HG03442 (cell line): ENCODE results near the gene TFR2.

Experiments used
- ATAC-seq: cut with Tn5 transposase; IDR thresholded peaks from one replicate; pipeline ENCODE4 v1.9.1; 2021; ENCODE audit warnings: mild to moderate bottlenecking, moderate library complexity; ENCODE audit not compliant: unreplicated experiment

TFR2 gene

GRCh38 chr7:100573691-100574361, 67.5 kb downstream of the TFR2 start, which contains the start of gene SAP25:
TSS of gene SAP25 (minus strand) at chr7:100573900. CDS start at chr7:100573742, 158 bp downstream.
- ATAC-seq = no peak

- no peak for ATAC-seq
Measured at GRCh38 chr7:100572949-100573675, 68.2 kb downstream of the TFR2 start.

GRCh38 chr7:100572281-100572948, 68.9 kb downstream of the TFR2 start:
- ATAC-seq = no peak

- no peak for ATAC-seq
Measured at GRCh38 chr7:100571829-100572116, 69.6 kb downstream of the TFR2 start.

GRCh38 chr7:100570954-100571828, 70.2 kb downstream of the TFR2 start:
- no peak for ATAC-seq
